Measurements from ENCODE around the gene TRIM56.

DNA sequence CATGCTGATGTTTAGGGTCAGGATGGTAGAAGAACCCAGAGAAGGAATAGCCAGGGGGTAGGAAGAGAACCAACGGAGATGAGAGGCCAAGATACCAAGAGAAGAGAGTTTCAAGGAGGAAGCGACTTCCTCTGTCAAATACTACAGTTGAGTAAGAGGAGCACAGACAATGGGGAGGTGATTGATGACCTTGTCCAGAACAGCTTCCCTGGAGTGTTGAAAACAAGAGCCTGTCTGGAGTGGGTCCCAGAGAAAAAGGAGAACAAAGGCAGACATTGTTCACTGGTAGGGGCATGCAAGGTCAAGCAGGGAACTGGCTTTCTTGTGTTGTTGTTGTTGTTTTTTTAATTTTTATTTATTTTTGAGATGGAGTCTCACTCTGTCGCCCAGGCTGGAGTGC, 9.6 kb upstream of the TRIM56 start:
- TF ChIP-seq, protein P1, sequence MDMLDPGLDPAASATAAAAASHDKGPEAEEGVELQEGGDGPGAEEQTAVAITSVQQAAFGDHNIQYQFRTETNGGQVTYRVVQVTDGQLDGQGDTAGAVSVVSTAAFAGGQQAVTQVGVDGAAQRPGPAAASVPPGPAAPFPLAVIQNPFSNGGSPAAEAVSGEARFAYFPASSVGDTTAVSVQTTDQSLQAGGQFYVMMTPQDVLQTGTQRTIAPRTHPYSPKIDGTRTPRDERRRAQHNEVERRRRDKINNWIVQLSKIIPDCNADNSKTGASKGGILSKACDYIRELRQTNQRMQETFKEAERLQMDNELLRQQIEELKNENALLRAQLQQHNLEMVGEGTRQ (IDR thresholded peaks at IDR 0.05; ENCODE audit: borderline replicate concordance, low read depth, low read length) = no peak
- no peak for TF ChIP-seq YY1 (IDR thresholded peaks at IDR 0.05; ENCODE audit: low read depth)
- TF ChIP-seq, protein P2, sequence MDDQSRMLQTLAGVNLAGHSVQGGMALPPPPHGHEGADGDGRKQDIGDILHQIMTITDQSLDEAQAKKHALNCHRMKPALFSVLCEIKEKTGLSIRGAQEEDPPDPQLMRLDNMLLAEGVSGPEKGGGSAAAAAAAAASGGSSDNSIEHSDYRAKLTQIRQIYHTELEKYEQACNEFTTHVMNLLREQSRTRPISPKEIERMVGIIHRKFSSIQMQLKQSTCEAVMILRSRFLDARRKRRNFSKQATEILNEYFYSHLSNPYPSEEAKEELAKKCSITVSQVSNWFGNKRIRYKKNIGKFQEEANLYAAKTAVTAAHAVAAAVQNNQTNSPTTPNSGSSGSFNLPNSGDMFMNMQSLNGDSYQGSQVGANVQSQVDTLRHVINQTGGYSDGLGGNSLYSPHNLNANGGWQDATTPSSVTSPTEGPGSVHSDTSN (IDR thresholded peaks at IDR 0.05) = no peak
- TF ChIP-seq, protein P3, sequence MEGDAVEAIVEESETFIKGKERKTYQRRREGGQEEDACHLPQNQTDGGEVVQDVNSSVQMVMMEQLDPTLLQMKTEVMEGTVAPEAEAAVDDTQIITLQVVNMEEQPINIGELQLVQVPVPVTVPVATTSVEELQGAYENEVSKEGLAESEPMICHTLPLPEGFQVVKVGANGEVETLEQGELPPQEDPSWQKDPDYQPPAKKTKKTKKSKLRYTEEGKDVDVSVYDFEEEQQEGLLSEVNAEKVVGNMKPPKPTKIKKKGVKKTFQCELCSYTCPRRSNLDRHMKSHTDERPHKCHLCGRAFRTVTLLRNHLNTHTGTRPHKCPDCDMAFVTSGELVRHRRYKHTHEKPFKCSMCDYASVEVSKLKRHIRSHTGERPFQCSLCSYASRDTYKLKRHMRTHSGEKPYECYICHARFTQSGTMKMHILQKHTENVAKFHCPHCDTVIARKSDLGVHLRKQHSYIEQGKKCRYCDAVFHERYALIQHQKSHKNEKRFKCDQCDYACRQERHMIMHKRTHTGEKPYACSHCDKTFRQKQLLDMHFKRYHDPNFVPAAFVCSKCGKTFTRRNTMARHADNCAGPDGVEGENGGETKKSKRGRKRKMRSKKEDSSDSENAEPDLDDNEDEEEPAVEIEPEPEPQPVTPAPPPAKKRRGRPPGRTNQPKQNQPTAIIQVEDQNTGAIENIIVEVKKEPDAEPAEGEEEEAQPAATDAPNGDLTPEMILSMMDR (IDR thresholded peaks at IDR 0.05) = no peak
- TF ChIP-seq SIN3A (IDR thresholded peaks at IDR 0.05; ENCODE audit: borderline replicate concordance, low read depth, low read length) = no peak
- TF ChIP-seq EP300 (IDR thresholded peaks at IDR 0.05; ENCODE audit: borderline replicate concordance in 1 of 2, low read depth in 1 of 2, low read length in 1 of 2) = no peak
- TF ChIP-seq CHD2 (IDR thresholded peaks at IDR 0.05; ENCODE audit: low read length, partially characterized antibody) = no peak
- TF ChIP-seq, protein P4, sequence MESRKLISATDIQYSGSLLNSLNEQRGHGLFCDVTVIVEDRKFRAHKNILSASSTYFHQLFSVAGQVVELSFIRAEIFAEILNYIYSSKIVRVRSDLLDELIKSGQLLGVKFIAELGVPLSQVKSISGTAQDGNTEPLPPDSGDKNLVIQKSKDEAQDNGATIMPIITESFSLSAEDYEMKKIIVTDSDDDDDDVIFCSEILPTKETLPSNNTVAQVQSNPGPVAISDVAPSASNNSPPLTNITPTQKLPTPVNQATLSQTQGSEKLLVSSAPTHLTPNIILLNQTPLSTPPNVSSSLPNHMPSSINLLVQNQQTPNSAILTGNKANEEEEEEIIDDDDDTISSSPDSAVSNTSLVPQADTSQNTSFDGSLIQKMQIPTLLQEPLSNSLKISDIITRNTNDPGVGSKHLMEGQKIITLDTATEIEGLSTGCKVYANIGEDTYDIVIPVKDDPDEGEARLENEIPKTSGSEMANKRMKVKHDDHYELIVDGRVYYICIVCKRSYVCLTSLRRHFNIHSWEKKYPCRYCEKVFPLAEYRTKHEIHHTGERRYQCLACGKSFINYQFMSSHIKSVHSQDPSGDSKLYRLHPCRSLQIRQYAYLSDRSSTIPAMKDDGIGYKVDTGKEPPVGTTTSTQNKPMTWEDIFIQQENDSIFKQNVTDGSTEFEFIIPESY (IDR thresholded peaks at IDR 0.05; ENCODE audit: borderline replicate concordance, low read depth) = no peak
- no peak for TF ChIP-seq NRF1 (IDR thresholded peaks at IDR 0.05; ENCODE audit: low read depth, low read length)
